Measurements from ENCODE around the gene LRP1B.

GRCh38 chr2:141676139-141676538 lies 454.7 kb downstream of the LRP1B start:
- TF ChIP-seq CTCF (IDR thresholded peaks at IDR 0.05; ENCODE audit: low read depth, low read length, poor library complexity, severe bottlenecking), result no peak
- no peak for TF ChIP-seq EZH2phosphoT487 (IDR thresholded peaks at IDR 0.05; ENCODE audit: borderline replicate concordance, low read length)
